ENCODE measurements around the gene ZNF536.

ZNF536 gene

GRCh38 chr19:30364866-30365800 is 7.1 kb upstream of the ZNF536 start:
- DNase-seq (ENCODE audit: low spot score): no peak

GRCh38 chr19:30366282-30366681 is 5.9 kb upstream of the ZNF536 start:
- DNase-seq (ENCODE audit: low spot score): no peak

GRCh38 chr19:30367006-30367405 is 5.2 kb upstream of the ZNF536 start:
- no peak for DNase-seq (ENCODE audit: low spot score)

GRCh38 chr19:30367421-30367820 is 4.8 kb upstream of the ZNF536 start:
- no peak for DNase-seq (ENCODE audit: low spot score)

- no peak for DNase-seq (ENCODE audit: low spot score)
Measured at GRCh38 chr19:30369833-30370232, 2.4 kb upstream of the ZNF536 start.

- no peak for DNase-seq (ENCODE audit: low spot score)
Measured at GRCh38 chr19:30371161-30371836, 885 bp upstream of the ZNF536 start.

GRCh38 chr19:30373593-30373992 is 1.4 kb downstream of the ZNF536 start:
- DNase-seq (ENCODE audit: low spot score): no peak

- no peak for DNase-seq (ENCODE audit: low spot score)
Measured at GRCh38 chr19:30374539-30374864, 2.3 kb downstream of the ZNF536 start.

- no peak for DNase-seq (ENCODE audit: low spot score)
Measured at GRCh38 chr19:30374865-30375552, 2.8 kb downstream of the ZNF536 start.

- DNase-seq (ENCODE audit: low spot score): no peak
Measured at GRCh38 chr19:30375553-30376031, 3.4 kb downstream of the ZNF536 start.

GRCh38 chr19:30376272-30376671 is 4.1 kb downstream of the ZNF536 start:
- no peak for DNase-seq (ENCODE audit: low spot score)

- DNase-seq (ENCODE audit: low spot score): no peak
Measured at GRCh38 chr19:30376826-30377425, 4.7 kb downstream of the ZNF536 start.

GRCh38 chr19:30378701-30379100 is 6.5 kb downstream of the ZNF536 start:
- DNase-seq (ENCODE audit: low spot score): no peak

- no peak for DNase-seq (ENCODE audit: low spot score)
Measured at GRCh38 chr19:30379841-30380610, 7.8 kb downstream of the ZNF536 start.

GRCh38 chr19:30381366-30381765 is 9.2 kb downstream of the ZNF536 start:
- no peak for DNase-seq (ENCODE audit: low spot score)

- DNase-seq (ENCODE audit: low spot score): no peak
Measured at GRCh38 chr19:30385174-30385573, 13.0 kb downstream of the ZNF536 start.

- no peak for DNase-seq (ENCODE audit: low spot score)
Measured at GRCh38 chr19:30385666-30386065, 13.5 kb downstream of the ZNF536 start.

GRCh38 chr19:30386551-30387143 is 14.5 kb downstream of the ZNF536 start:
- DNase-seq (ENCODE audit: low spot score): no peak

- no peak for DNase-seq (ENCODE audit: low spot score)
Measured at GRCh38 chr19:30387311-30388115, 15.3 kb downstream of the ZNF536 start.

GRCh38 chr19:30388327-30388726 is 16.1 kb downstream of the ZNF536 start:
- DNase-seq (ENCODE audit: low spot score): no peak

All from HuH-7.5 (cell line).